ENCODE measurements around the gene TGFBR1. TPM values are rescaled to one million over a fixed set of nuclear protein-coding genes. Genes with fewer than 3 reads are reported as not detected.

The TGFBR1 gene
- total RNA-seq, 2 experiments from 2014 or later, result 12.9 to 14.6 TPM

DNA sequence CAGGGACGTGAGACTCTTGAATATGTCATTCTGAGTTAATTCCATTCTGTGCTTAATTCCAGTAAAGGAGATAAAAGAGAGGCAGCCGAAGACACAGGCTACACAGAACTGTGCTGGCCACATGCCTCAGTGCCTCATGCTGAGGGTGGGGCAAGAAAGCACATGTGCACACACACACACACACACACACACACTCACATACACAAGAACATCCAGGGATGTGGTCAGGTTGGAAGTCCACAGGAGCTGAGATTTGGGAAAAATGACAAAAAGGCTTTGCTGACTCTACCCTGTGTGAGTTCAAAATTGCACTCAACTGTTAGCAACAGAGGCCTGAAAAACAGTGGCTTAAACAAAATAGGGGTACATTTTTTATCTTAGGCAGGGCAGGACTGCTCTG, 76.3 kb downstream of the TGFBR1 start:
- DNase-seq, result no peak
- Mint-ChIP-seq H3K36me3 (ENCODE audit: low read depth) (no peaks in the 10 kb centered on the region), H3K4me3 (no peak overlapping the region), H3K4me1 (ENCODE audit: low read depth) (peaks cover 12% of the 10 kb centered on the region), H3K27me3 (no peaks in the 10 kb centered on the region), H3K27ac (no peak overlapping the region), H3K9me3 (no peaks in the 10 kb centered on the region)
- H3K4me3 ChIP-seq (ENCODE audit: low read length), result no peak overlapping the region
- no peak overlapping the region for H3K27ac ChIP-seq (ENCODE audit: low read depth in 1 of 2, low read length in 2 of 2)
- no peak for ATAC-seq (ENCODE audit: poor library complexity)
- peaks cover 12% of the 10 kb centered on the region for H3K4me1 ChIP-seq (ENCODE audit: insufficient read depth, low read length)
- POLR2A ChIA-PET, result no interaction called here
- no peaks in the 10 kb centered on the region for H3K36me3 ChIP-seq (ENCODE audit: insufficient read depth, low read length)
- TF ChIP-seq CTCF (IDR thresholded peaks at IDR 0.05), result no peak
- CTCF ChIA-PET, result no interaction called here
- intact Hi-C loops (cut with DNase I, micrococcal nuclease), result loop anchor here (10.0 kb wide), 5 partner anchors 624 to 1414 kb away; no protein-coding TSS in a partner anchor
- H3K9me3 ChIP-seq (ENCODE audit: control insufficient read depth in 1 of 2, insufficient read depth in 1 of 2, low read length in 2 of 2), result no peaks in the 10 kb centered on the region
- H3K27me3 ChIP-seq (ENCODE audit: control insufficient read depth in 1 of 2, insufficient read depth in 2 of 2, low read length in 2 of 2), result no peaks in the 10 kb centered on the region

DNA sequence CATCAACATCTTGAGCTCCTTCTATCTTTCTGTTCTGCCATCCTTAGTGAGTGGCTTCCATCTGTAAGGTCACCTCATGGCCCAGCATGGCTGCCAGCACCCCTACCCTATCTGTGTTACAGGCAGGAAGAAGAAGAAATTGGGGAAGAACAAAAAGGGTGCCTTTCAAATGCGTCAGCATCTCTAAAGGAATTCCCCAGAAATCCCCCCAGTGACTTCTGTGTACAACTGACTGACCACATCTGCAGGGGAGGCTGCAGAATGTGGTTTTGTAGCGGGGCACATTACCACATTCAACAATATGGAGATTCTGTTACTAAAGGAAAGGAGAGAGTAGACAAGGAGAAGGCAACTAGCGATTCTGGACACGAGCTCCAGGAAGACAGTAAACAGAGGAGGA, 76.7 kb downstream of the TGFBR1 start:
- H3K36me3 Mint-ChIP-seq (ENCODE audit: low read depth), result no peaks in the 10 kb centered on the region
- ChIA-PET CTCF (no interaction called here), POLR2A (no interaction called here)
- Histone ChIP-seq H3K27me3 (ENCODE audit: control insufficient read depth in 1 of 2, insufficient read depth in 2 of 2, low read length in 2 of 2) (no peaks in the 10 kb centered on the region), H3K4me3 (ENCODE audit: low read length) (no peak overlapping the region), H3K36me3 (ENCODE audit: insufficient read depth, low read length) (no peaks in the 10 kb centered on the region), H3K4me1 (ENCODE audit: insufficient read depth, low read length) (peaks cover 12% of the 10 kb centered on the region), H3K9me3 (ENCODE audit: control insufficient read depth in 1 of 2, insufficient read depth in 1 of 2, low read length in 2 of 2) (no peaks in the 10 kb centered on the region), H3K27ac (ENCODE audit: low read depth in 1 of 2, low read length in 2 of 2) (no peak overlapping the region)
- no peak for ATAC-seq (ENCODE audit: poor library complexity)
- H3K4me1 Mint-ChIP-seq (ENCODE audit: low read depth), result peaks cover 12% of the 10 kb centered on the region
- intact Hi-C loops (cut with DNase I, micrococcal nuclease), result loop anchor here (10.0 kb wide), 5 partner anchors 623 to 1413 kb away; no protein-coding TSS in a partner anchor
- DNase-seq, result peak in 2 of 14 experiments; percentile 56 to 66
- H3K27ac Mint-ChIP-seq, result no peak overlapping the region
- no peak overlapping the region for H3K4me3 Mint-ChIP-seq
- TF ChIP-seq CTCF (IDR thresholded peaks at IDR 0.05), result no peak
- H3K27me3 Mint-ChIP-seq, result no peaks in the 10 kb centered on the region
- H3K9me3 Mint-ChIP-seq, result no peaks in the 10 kb centered on the region

GRCh38 chr9:99182356-99182755, 77.4 kb downstream of the TGFBR1 start:
- CTCF ChIA-PET, result no interaction called here
- TF ChIP-seq CTCF (IDR thresholded peaks at IDR 0.05), result no peak
- Histone ChIP-seq H3K27ac (ENCODE audit: low read depth in 1 of 2, low read length in 2 of 2) (no peak overlapping the region), H3K9me3 (ENCODE audit: control insufficient read depth in 1 of 2, insufficient read depth in 1 of 2, low read length in 2 of 2) (no peaks in the 10 kb centered on the region), H3K4me1 (ENCODE audit: insufficient read depth, low read length) (peaks cover 12% of the 10 kb centered on the region), H3K4me3 (ENCODE audit: low read length) (no peak overlapping the region), H3K27me3 (ENCODE audit: control insufficient read depth in 1 of 2, insufficient read depth in 2 of 2, low read length in 2 of 2) (no peaks in the 10 kb centered on the region), H3K36me3 (ENCODE audit: insufficient read depth, low read length) (no peaks in the 10 kb centered on the region)
- H3K36me3 Mint-ChIP-seq (ENCODE audit: low read depth), result no peaks in the 10 kb centered on the region
- H3K4me1 Mint-ChIP-seq (ENCODE audit: low read depth), result peaks cover 18% of the 10 kb centered on the region
- ATAC-seq (ENCODE audit: poor library complexity) (no peak), DNase-seq (no peak)
- intact Hi-C loops (cut with DNase I, micrococcal nuclease), result loop anchor here (10.0 kb wide), 5 partner anchors 622 to 1412 kb away; no protein-coding TSS in a partner anchor
- H3K9me3 Mint-ChIP-seq, result no peaks in the 10 kb centered on the region
- POLR2A ChIA-PET, result no interaction called here
- no peaks in the 10 kb centered on the region for H3K27me3 Mint-ChIP-seq
- no peak overlapping the region for H3K27ac Mint-ChIP-seq
- H3K4me3 Mint-ChIP-seq, result no peak overlapping the region
